AG09319 (cell line): ENCODE data around the gene SIGLEC10.
"Not testable (repeated sequence)": the region's sequence is repeated elsewhere in the genome, so short reads cannot be mapped to it uniquely, and the experiment has no call there.

Experiments used
- DNase-seq: peaks from one replicate; pipeline ENCODE4 v3.0.0-alpha.2; 2010; ENCODE audit warnings: low read depth; ENCODE audit errors: extremely low read depth
- TF ChIP-seq, protein P1 (sequence below): IDR thresholded peaks from 2 replicates; pipeline ENCODE4 v1.5.1; 2011; ENCODE audit warnings: low read depth, mild to moderate bottlenecking, inconsistent platforms, low read length, moderate library complexity

The SIGLEC10 gene, protein sequence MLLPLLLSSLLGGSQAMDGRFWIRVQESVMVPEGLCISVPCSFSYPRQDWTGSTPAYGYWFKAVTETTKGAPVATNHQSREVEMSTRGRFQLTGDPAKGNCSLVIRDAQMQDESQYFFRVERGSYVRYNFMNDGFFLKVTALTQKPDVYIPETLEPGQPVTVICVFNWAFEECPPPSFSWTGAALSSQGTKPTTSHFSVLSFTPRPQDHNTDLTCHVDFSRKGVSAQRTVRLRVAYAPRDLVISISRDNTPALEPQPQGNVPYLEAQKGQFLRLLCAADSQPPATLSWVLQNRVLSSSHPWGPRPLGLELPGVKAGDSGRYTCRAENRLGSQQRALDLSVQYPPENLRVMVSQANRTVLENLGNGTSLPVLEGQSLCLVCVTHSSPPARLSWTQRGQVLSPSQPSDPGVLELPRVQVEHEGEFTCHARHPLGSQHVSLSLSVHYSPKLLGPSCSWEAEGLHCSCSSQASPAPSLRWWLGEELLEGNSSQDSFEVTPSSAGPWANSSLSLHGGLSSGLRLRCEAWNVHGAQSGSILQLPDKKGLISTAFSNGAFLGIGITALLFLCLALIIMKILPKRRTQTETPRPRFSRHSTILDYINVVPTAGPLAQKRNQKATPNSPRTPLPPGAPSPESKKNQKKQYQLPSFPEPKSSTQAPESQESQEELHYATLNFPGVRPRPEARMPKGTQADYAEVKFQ

DNA sequence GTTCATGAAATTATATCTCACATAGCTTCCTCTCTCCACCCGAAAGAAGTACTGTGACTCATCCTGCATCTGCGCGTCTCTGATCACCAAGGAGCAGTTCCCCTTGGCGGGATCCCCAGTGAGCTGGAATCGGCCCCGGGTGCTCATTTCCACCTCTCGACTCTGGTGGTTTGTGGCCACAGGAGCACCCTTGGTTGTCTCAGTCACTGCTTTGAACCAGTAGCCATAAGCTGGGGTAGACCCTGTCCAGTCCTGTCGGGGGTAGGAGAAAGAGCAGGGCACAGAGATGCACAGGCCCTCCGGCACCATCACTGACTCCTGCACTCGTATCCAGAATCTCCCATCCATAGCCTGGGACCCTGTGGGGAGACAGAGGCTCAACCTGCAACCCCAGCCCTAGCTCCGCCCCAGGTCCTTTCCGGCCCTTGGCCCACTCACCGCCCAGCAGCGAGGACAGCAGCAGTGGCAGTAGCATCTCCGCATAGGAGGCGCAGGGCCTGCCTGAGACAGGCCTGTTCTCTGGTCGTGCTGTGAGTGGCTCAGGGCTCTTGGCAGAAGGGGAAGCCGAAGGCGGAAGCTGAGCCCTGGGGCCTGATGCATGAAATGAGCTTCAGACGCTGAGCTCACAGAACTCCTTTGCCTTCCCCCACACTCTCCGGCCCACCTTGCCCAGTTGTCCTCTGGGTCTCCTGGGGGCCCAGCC lies at the start of gene SIGLEC10:
TSS of gene SIGLEC10 (minus strand) at position 536 of the 703 bp plus-strand sequence. CDS start at position 475, 61 bp downstream.
- TF ChIP-seq, protein P1, sequence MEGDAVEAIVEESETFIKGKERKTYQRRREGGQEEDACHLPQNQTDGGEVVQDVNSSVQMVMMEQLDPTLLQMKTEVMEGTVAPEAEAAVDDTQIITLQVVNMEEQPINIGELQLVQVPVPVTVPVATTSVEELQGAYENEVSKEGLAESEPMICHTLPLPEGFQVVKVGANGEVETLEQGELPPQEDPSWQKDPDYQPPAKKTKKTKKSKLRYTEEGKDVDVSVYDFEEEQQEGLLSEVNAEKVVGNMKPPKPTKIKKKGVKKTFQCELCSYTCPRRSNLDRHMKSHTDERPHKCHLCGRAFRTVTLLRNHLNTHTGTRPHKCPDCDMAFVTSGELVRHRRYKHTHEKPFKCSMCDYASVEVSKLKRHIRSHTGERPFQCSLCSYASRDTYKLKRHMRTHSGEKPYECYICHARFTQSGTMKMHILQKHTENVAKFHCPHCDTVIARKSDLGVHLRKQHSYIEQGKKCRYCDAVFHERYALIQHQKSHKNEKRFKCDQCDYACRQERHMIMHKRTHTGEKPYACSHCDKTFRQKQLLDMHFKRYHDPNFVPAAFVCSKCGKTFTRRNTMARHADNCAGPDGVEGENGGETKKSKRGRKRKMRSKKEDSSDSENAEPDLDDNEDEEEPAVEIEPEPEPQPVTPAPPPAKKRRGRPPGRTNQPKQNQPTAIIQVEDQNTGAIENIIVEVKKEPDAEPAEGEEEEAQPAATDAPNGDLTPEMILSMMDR: no peak
- no peak for DNase-seq

DNA sequence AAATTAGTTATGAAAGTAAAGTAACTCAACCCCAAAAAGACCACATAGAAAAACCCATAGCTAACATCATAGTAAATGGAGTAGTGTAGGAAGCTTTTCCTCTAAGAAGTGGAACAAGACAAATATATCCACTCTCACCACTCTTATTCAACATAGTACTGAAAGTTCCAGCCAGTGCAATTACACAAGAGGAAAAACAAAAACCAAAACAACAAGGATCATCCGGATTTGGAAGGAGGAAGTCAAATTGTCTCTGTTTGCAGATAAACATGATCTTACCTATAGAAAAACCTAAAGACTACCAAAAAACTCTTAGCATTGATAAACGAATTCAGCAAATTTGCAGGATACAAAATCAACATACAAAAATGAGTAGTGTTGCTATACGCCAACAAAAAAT lies 49.3 kb upstream of the SIGLEC10 start:
- TF ChIP-seq, protein P1: no peak

DNA sequence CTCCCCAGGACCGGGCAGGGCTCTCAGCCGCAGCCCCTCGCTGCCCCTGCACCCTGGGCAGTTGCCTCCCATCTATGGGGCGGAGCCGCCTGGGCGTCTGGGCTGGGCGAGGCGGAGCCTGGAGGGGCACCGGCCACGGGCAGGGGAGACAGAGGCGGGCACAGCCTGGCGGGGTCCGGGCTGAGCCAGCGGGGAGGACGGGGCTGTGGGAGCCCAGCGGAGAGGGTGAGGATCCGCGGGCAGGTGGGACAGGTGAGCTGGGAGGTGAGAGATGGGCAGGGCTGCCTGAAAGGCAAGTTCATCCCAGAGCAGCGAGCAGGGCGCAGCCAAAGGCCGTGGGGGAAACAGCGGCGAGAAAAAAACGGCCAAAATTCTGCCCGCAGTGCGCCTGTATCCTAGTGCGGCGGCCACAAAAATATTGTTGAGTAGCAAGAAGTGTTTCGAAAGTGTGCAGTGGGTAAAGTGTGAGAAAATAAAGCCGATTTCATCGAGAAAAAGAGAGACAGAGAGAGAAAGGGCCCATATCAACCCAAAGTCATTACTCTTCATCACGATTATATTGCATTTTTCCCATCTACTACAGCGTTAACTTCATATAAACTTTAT lies 46.6 kb upstream of the SIGLEC10 start:
- not testable (repeated sequence) for DNase-seq

More for the DNA sequence above, 49.3 kb upstream of the SIGLEC10 start:
- DNase-seq: no peak

DNA sequence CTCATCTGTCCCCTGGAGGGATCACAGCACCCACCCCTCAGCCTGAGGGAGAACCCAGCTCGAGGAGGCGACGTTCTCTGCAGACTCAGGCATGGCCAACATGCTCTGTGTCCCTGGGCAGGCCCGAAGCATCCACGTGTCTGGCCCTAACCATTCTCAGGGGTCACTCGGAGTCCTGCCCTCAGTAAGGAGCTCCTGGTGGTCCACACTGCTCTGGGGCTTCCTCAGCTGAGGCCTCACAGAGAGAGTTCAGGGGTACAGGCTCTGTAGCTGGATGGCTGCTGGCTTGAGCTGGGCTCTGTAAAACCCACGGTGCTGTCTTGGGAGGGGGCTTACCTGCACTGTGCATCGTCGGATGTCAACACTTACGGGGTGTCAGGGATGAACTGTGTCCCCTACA lies 45.2 kb upstream of the SIGLEC10 start:
- DNase-seq: no peak
- TF ChIP-seq, protein P1: no peak

DNA sequence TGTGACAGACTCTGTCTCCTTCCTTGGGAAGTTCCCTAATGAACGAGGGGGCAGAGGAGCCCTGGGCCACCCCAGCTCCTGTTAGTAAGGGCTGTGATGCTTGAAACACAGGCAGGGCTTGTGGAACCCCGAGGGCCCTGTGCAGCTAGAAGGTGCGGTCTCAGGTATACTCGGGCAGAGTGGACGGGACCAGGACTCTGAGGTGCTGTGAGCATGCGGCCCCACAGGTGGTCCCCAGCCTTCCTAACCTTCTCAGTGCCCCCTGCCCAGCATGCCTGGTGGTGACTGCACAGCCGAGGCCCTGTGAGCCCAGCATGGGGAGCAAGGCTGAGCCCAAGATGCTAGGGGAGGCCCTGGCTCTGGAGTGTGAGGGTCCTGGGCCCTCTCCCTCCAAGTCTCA lies 44.8 kb upstream of the SIGLEC10 start:
- DNase-seq: no peak
- TF ChIP-seq, protein P1: no peak

DNA sequence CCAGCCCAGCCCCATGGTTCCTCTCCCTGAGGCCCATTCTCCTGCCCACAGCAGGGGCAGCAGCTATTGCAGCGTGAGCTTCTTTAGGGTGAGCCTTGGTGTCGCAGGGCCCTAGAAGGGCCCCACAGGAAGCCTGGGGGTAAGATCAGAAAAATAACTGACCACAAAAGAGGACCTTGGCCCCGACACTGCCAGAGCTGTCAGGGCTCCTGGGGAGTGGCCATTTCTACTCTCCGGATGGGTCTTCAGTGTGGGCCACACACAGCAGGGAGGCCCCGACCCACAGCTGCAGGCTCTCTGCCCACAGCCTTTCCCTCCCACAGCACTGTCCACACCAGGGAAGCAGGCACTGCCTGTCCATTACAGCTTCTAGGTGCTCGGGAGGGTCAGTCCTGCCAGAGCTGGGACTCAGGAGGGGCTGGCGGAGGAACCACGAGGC lies 44.3 kb upstream of the SIGLEC10 start:
- TF ChIP-seq, protein P1: no peak
- no peak for DNase-seq

DNA sequence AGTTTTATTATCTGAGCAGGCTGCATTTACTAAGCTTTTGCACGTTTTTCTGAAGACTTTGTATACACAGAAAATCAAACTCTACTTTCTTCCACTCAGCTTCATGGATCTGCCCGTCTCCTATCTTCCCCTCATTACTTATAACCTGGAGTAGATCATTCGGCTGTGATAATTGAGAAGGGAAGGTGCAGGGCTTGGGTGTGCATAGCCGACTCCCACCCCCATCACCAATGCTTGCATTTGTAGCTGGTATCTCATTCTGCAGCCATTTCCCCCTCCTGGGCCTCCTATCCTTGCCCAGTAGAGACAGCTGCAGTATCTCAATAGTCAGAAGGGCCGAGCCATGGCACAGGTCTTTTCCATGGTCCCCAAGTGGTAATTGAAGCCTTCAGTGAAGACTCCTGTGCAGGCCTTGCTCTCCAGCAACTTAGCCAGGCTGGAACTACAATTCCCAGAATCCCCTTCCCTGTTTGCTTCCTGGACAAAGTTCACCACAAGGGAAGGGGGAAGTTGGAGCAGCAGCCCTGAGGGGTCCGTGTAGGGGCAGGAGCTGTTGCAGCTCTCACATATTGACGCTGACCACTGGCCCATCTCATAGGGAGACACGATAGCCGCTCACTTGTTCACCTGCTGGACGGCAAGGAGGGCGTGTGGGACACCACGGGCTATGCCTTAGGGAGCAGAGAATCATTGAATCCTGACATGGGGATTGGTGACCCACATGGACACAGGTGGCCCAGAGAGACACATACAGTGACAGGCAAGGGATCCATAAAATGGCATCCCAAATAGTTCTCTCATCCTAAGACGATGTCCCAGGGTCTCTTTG lies 42.9 kb upstream of the SIGLEC10 start:
- DNase-seq: no peak
- TF ChIP-seq, protein P1: no peak
